ENCODE results near the gene ATP8A2.

ATP8A2 gene

DNA sequence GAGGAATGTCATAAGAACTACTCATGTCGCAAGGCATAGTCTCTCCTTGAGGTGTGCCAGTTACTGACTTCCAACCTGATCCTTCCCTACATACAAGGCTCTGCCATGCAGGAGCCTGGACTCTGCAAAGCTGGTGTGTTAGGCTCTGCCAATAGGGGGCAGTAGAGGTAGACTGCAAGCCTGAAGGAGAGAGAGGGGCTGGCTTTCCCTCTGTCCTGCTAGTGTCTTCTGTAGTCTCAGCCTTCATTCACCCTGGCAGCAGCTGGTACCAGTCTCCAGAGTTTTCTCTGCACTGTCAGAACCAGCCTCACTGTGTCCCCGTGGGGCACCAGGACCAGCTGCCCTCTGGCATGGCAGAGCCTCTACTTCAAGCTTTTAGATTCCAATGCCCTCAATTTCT is 665.5 kb downstream of the ATP8A2 start:
- Histone ChIP-seq H3K4me3 (ENCODE audit: insufficient read depth, low read depth, low read length) (no peak overlapping the region), H3K9me3 (ENCODE audit: control insufficient read depth, low read length) (no peaks in the 10 kb centered on the region), H3K27me3 (ENCODE audit: control insufficient read depth, insufficient read depth, low read length, poor library complexity, severe bottlenecking) (no peaks in the 10 kb centered on the region), H3K36me3 (ENCODE audit: control insufficient read depth, insufficient read depth, low read length) (no peaks in the 10 kb centered on the region), H3K27ac (ENCODE audit: insufficient read depth, low read depth, low read length, poor library complexity, severe bottlenecking) (no peak overlapping the region), H3K4me1 (ENCODE audit: control insufficient read depth, insufficient read depth, low read length) (no peaks in the 10 kb centered on the region)
- WGBS, 2 experiments: 70 to 72% methylated on average over 2 of the region's 2 CpGs

DNA sequence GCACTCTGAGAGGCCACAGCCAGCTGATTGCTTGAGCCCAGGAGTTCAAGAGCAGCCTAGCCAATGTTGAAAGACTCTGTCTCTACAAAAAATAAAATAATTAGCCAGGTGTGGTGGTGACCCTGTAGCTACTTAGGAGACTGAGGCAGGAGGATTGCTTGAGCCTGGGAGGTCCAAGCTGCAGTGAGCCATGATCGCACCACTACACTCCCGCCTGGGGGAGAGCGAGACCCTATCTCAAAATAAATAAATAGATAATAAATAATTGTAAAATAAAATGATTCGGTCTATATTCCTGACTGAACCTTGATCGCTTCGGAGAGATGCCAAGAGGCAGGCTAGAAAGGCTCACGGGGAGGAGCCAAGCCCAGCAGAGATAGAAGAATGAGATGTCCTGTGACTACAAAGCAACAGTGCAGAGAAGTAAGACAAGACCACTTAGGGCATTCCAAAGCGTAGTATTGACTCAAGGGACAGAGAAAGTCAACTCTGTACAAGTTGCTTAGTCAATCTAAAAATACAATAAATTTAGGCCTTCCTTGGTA is 667.2 kb downstream of the ATP8A2 start:
- Histone ChIP-seq H3K27ac (ENCODE audit: insufficient read depth, low read depth, low read length, poor library complexity, severe bottlenecking) (no peak overlapping the region), H3K9me3 (ENCODE audit: control insufficient read depth, low read length) (no peaks in the 10 kb centered on the region), H3K4me1 (ENCODE audit: control insufficient read depth, insufficient read depth, low read length) (no peaks in the 10 kb centered on the region), H3K4me3 (ENCODE audit: insufficient read depth, low read depth, low read length) (no peak overlapping the region), H3K27me3 (ENCODE audit: control insufficient read depth, insufficient read depth, low read length, poor library complexity, severe bottlenecking) (no peaks in the 10 kb centered on the region), H3K36me3 (ENCODE audit: control insufficient read depth, insufficient read depth, low read length) (no peaks in the 10 kb centered on the region)
- WGBS, 2 experiments: 92 to 94% methylated on average over 5 to 7 of the region's 8 CpGs

DNA sequence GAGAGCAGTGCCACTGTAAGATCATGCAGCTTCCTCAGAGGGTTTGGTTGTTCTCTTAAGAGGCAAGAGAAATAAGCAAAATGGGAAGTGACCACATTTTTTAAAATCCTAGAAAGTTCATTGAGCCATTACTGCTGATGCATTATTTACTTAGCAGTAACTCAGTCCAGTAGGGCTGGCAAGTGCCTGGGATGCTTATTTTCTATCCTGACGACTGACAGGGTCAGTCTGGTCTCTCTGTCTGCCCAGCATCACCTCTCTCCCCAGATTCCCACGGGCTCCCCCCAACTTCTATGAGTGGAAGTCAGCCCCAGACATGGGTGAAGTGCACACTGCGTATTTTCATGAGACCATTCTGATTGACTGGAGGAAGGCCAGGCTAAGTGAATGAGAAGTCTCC is 669.7 kb downstream of the ATP8A2 start:
- no peaks in the 10 kb centered on the region for H3K27me3 ChIP-seq (ENCODE audit: control insufficient read depth, insufficient read depth, low read length, poor library complexity, severe bottlenecking)
- peaks cover 6% of the 10 kb centered on the region for H3K36me3 ChIP-seq (ENCODE audit: control insufficient read depth, insufficient read depth, low read length)
- no peak overlapping the region for H3K27ac ChIP-seq (ENCODE audit: insufficient read depth, low read depth, low read length, poor library complexity, severe bottlenecking)
- H3K4me3 ChIP-seq (ENCODE audit: insufficient read depth, low read depth, low read length): no peak overlapping the region
- no peaks in the 10 kb centered on the region for H3K4me1 ChIP-seq (ENCODE audit: control insufficient read depth, insufficient read depth, low read length)
- 87 to 89% methylated on average over 3 of the region's 3 CpGs for WGBS, 2 experiments
- H3K9me3 ChIP-seq (ENCODE audit: control insufficient read depth, low read length): no peaks in the 10 kb centered on the region

DNA sequence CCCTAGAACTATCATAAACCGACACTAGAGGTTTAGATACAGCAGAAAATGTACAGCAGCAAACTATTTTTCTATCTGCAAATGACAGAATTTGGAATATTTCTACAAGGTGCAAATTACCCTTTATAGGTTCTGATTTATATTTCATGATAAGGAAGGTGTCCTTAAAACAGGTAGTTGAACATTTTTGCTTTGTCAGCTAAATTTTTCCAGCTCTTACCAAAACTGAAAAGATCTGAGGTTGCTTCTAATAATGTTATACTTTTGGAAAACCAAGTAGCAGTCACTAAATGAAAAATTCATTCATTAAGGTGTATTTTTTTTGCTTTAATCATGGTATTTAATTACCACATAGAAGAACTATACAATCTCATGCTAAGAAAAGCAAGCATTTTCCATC is 671.0 kb downstream of the ATP8A2 start:
- Histone ChIP-seq H3K27me3 (ENCODE audit: control insufficient read depth, insufficient read depth, low read length, poor library complexity, severe bottlenecking) (peaks cover 6% of the 10 kb centered on the region), H3K9me3 (ENCODE audit: control insufficient read depth, low read length) (no peaks in the 10 kb centered on the region), H3K4me3 (ENCODE audit: insufficient read depth, low read depth, low read length) (no peak overlapping the region), H3K36me3 (ENCODE audit: control insufficient read depth, insufficient read depth, low read length) (peaks cover 12% of the 10 kb centered on the region), H3K4me1 (ENCODE audit: control insufficient read depth, insufficient read depth, low read length) (no peaks in the 10 kb centered on the region), H3K27ac (ENCODE audit: insufficient read depth, low read depth, low read length, poor library complexity, severe bottlenecking) (no peak overlapping the region)
- WGBS, 2 experiments: 86% methylated on average over 1 of the region's 1 CpG

DNA sequence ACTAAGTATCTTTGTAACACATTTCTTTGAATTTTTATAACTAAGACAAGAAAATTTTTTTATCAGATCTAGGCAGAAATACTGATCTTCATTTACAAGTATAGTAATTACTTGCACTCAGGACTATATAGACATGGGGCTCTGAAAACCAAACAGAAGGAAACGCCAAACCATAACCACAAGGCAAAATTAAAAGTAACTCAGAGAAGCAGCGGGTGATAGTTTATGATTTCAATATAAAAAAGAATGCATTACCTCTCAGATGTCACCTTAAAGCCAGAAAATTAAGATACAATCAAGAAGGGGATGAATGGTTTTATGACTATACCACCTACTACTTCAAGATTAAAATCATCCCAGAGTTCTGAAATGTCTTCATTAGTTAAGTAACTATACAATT is 673.4 kb downstream of the ATP8A2 start:
- H3K4me1 ChIP-seq (ENCODE audit: control insufficient read depth, insufficient read depth, low read length): no peaks in the 10 kb centered on the region

DNA sequence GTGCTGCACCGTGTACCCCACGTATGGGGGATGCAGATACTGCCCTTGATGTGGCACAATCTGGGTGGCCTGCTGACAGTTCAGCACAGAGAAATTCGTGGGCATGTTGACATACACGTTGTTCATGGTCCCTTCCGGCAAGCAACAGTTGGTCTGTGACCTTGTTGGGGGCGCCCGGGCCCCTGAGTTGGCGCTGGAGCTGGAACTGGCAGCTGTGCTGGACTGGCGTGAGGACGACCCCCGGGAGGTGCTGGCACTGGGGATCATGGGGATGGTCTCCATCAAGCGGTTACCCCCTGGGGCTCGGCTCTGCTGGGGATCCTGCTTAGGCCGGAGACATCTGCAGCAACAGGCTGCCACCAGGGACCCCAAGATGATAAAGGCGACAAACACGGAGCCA is 674.9 kb downstream of the ATP8A2 start:
- peaks cover 12% of the 10 kb centered on the region for H3K36me3 ChIP-seq (ENCODE audit: control insufficient read depth, insufficient read depth, low read length)
- H3K9me3 ChIP-seq (ENCODE audit: control insufficient read depth, low read length): no peaks in the 10 kb centered on the region
- H3K27ac ChIP-seq (ENCODE audit: insufficient read depth, low read depth, low read length, poor library complexity, severe bottlenecking): no peak overlapping the region
- WGBS, 2 experiments: 94 to 95% methylated on average over 16 of the region's 16 CpGs
- peaks cover 42% of the 10 kb centered on the region for H3K27me3 ChIP-seq (ENCODE audit: control insufficient read depth, insufficient read depth, low read length, poor library complexity, severe bottlenecking)
- no peaks in the 10 kb centered on the region for H3K4me1 ChIP-seq (ENCODE audit: control insufficient read depth, insufficient read depth, low read length)
- H3K4me3 ChIP-seq (ENCODE audit: insufficient read depth, low read depth, low read length): no peak overlapping the region

More for the DNA sequence above, 673.4 kb downstream of the ATP8A2 start:
- Histone ChIP-seq H3K27me3 (ENCODE audit: control insufficient read depth, insufficient read depth, low read length, poor library complexity, severe bottlenecking) (peaks cover 27% of the 10 kb centered on the region), H3K27ac (ENCODE audit: insufficient read depth, low read depth, low read length, poor library complexity, severe bottlenecking) (no peak overlapping the region), H3K9me3 (ENCODE audit: control insufficient read depth, low read length) (no peaks in the 10 kb centered on the region), H3K36me3 (ENCODE audit: control insufficient read depth, insufficient read depth, low read length) (peaks cover 12% of the 10 kb centered on the region), H3K4me3 (ENCODE audit: insufficient read depth, low read depth, low read length) (no peak overlapping the region)
- WGBS, 2 experiments: 86 to 100% methylated on average over 1 to 2 of the region's 2 CpGs

DNA sequence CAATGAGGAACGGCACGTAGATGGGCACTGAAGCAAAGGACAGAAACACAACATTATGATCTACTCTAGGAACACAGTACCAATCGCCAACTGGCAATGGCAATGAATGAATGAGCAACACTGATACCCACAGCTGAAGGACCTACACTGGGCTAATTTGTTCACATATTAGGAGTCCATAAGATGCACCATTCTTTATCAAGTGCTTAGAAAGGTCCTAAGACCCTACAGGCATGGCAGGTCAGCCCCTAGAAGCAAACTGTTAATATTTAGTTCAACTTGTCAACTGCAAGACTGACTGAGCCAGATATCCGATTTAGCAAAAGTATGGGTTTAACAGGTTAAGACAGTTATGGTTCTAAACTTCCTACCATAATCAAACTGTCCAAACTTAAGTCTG is 675.3 kb downstream of the ATP8A2 start:
- Histone ChIP-seq H3K27me3 (ENCODE audit: control insufficient read depth, insufficient read depth, low read length, poor library complexity, severe bottlenecking) (peaks cover 46% of the 10 kb centered on the region), H3K4me3 (ENCODE audit: insufficient read depth, low read depth, low read length) (no peak overlapping the region), H3K27ac (ENCODE audit: insufficient read depth, low read depth, low read length, poor library complexity, severe bottlenecking) (no peak overlapping the region), H3K9me3 (ENCODE audit: control insufficient read depth, low read length) (no peaks in the 10 kb centered on the region), H3K36me3 (ENCODE audit: control insufficient read depth, insufficient read depth, low read length) (peaks cover 12% of the 10 kb centered on the region), H3K4me1 (ENCODE audit: control insufficient read depth, insufficient read depth, low read length) (no peaks in the 10 kb centered on the region)
- 94 to 97% methylated on average over 4 of the region's 4 CpGs for WGBS, 2 experiments

DNA sequence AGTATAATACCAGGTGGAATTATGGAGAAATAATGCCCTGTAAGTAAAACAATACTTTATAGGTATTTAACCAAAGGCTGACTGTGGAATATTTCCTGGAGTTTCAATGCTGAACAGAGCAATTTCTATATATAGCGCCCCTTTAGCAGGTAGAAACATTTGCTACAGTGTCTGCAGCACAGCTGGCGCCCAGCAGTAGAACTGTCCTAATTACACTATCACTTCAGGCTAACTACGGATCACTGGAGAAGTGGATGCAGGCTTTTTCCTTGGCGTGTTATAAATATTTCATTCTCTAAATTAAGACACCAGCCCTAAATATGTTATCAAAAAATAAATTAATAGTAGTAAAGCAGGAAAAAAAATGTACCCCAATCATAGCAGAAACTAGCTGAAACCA is 677.0 kb downstream of the ATP8A2 start:
- H3K4me3 ChIP-seq (ENCODE audit: insufficient read depth, low read depth, low read length): peak overlapping the region; percentile 61
- WGBS, 2 experiments: 86 to 95% methylated on average over 4 of the region's 4 CpGs
- H3K27me3 ChIP-seq (ENCODE audit: control insufficient read depth, insufficient read depth, low read length, poor library complexity, severe bottlenecking): peaks cover 63% of the 10 kb centered on the region
- no peak overlapping the region for H3K27ac ChIP-seq (ENCODE audit: insufficient read depth, low read depth, low read length, poor library complexity, severe bottlenecking)
- peaks cover 12% of the 10 kb centered on the region for H3K36me3 ChIP-seq (ENCODE audit: control insufficient read depth, insufficient read depth, low read length)
- no peaks in the 10 kb centered on the region for H3K4me1 ChIP-seq (ENCODE audit: control insufficient read depth, insufficient read depth, low read length)
- no peaks in the 10 kb centered on the region for H3K9me3 ChIP-seq (ENCODE audit: control insufficient read depth, low read length)

DNA sequence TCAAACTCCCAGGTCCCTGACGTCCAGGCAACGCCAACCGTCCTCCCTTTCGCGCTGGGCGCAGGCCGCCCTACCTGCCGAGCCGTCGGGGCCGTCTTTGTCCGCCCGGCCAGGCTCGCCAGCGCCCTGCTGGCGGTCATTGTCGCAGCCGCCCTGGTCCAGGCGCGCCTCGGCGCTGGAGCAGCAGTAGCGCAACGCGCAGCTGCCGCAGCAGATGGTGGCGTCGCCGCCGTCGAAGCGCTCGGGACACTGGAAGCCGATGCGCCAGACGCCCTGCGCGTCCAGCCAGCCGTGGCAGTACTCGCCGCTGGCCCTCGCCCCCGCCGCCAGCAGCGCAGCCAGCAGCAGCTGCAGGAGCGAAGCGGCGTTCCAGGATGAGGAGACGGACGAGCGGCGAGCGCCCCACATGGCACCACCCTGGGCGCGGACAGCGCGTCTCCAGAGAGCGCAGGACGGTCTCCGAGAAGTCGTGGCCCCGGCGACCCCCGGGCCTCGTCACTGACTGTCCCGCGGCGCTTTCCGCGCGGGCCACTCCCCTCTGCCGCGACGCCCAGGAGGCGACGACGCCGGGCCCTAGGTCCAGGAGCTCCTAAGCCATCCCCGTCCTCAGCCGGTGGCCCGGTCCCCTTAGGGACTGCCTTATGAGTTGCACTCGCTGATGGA is 678.9 kb downstream of the ATP8A2 start:
- Histone ChIP-seq H3K9me3 (ENCODE audit: control insufficient read depth, low read length) (no peaks in the 10 kb centered on the region), H3K36me3 (ENCODE audit: control insufficient read depth, insufficient read depth, low read length) (peaks cover 9% of the 10 kb centered on the region), H3K4me1 (ENCODE audit: control insufficient read depth, insufficient read depth, low read length) (no peaks in the 10 kb centered on the region), H3K27me3 (ENCODE audit: control insufficient read depth, insufficient read depth, low read length, poor library complexity, severe bottlenecking) (peaks cover 66% of the 10 kb centered on the region), H3K4me3 (ENCODE audit: insufficient read depth, low read depth, low read length) (peak overlapping the region; percentile 61), H3K27ac (ENCODE audit: insufficient read depth, low read depth, low read length, poor library complexity, severe bottlenecking) (no peak overlapping the region)
- 1% methylated on average over 82 of the region's 82 CpGs for WGBS, 2 experiments

DNA sequence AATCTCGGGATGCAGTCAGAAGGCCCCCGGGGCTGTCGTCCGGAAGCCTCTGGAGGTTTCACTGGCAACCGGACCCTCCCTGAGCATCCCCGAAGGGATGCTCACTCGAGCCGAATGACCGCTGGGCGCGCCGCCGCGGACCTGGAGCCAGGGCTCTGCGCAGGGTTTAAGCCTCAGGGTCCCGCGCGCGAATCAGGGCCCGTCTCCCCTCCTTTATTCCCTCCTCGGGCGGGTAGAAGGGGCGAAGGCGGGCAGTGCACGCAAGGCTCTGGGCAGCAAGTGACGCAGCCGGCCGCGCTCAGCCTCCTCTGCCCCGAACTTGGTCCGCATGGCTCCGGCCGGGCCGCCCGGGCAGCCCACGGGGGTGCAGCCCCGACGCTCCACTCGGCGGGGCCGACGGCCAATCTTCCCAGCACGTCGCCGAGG is 679.5 kb downstream of the ATP8A2 start:
- H3K27me3 ChIP-seq (ENCODE audit: control insufficient read depth, insufficient read depth, low read length, poor library complexity, severe bottlenecking): peaks cover 70% of the 10 kb centered on the region
- 1% methylated on average over 45 of the region's 45 CpGs for WGBS, 2 experiments

More for the DNA sequence above, 679.5 kb downstream of the ATP8A2 start:
- no peaks in the 10 kb centered on the region for H3K4me1 ChIP-seq (ENCODE audit: control insufficient read depth, insufficient read depth, low read length)
- no peak overlapping the region for H3K27ac ChIP-seq (ENCODE audit: insufficient read depth, low read depth, low read length, poor library complexity, severe bottlenecking)
- peaks cover 8% of the 10 kb centered on the region for H3K36me3 ChIP-seq (ENCODE audit: control insufficient read depth, insufficient read depth, low read length)
- no peaks in the 10 kb centered on the region for H3K9me3 ChIP-seq (ENCODE audit: control insufficient read depth, low read length)
- H3K4me3 ChIP-seq (ENCODE audit: insufficient read depth, low read depth, low read length): peak overlapping the region; percentile 61

Data from ectodermal cell (in vitro differentiated cells).